GM19467 (cell line): Measurements from ENCODE around the gene MXI1.

Experiments
- ATAC-seq: cut with Tn5 transposase; IDR thresholded peaks from one replicate; pipeline ENCODE4 v1.9.1; 2021; ENCODE audit warnings: mild to moderate bottlenecking, moderate library complexity; ENCODE audit not compliant: unreplicated experiment

The MXI1 gene

DNA sequence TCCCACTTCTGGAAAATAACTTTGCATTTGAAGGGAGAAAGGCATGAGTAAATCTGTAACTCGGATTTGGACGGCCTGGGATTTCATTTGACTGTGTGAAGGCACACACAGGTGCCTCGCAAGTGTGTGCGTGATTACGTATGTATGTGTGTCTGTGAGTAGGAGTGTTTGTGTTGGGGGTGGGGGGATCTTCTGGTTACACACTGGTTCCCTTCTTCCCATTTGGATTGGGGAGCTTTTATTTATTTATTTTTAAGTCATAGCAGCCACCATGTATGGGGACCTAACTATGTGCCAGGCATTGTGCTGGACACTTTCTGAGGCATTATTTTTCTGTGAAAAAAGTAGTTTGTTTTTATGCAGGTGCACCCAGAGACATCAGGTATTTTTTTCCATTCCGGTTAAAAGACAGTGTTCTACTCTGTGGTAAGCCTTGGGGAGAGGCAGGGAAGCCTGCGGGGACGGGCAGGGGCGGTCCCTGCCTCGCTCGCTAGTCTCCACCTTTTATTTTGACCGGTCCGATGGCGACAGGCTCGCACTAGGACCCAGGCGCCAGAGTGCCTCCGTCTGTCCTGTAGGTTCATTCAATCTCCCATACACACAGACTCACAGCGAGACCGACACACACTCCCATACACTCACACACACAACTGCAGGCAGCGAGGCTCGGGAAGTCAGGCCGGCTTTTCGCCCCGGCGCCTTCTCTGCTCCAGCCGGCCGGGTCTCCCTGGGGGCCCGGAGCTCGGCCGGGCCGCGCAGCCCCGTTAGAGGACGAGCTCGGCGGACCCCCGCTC lies at the start of gene MXI1:
Gene MXI1 (plus strand): TSS at position 595 of the 794 bp plus-strand sequence. CDS start 204 bp downstream, outside the sequence.
- peak; percentile 48 for ATAC-seq

DNA sequence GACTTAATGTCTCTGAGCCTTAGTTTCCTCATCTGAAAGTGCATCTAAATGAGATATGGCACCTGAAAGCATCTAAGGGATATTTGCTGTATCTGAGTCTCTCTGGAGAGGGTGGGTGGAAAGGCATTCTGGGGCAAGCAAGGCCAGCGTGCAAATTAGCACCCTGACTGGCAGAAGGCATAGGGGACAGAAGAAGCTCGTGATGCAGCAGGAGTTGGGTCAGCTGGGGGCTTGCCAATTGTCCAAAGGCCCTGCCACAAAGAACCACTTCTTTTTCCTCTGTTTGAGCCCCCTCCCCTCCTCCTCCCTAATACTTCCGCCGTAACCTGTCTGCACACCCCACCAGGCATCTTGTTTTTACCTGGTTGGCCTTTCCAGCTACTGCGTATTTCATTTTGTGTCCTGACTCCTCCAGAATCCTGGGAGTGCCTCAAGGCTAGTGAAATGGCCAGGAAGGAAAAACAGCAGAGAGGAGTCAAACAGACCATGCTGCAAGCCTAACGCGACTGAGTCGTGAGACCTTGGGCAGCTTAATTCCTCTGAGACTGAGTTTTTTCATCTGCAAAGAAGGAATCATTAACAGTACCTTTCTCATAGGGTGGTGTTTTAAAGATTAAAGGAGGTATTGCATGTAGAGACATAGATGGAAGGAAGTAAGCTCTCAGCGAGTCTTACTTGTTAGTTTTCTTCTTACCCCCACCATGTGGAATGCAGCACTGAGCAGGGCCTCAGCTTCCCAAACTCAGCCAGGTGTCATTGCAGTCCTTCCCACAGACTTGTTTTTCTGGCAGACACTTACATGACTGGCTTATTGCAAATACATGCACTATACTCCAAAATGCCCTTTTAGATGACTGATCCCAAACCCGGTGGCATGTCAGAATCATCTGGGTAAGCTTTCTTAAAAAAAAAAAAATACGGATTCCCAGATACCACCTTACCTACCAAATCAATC lies 49.1 kb upstream of the MXI1 start:
- ATAC-seq = no peak

DNA sequence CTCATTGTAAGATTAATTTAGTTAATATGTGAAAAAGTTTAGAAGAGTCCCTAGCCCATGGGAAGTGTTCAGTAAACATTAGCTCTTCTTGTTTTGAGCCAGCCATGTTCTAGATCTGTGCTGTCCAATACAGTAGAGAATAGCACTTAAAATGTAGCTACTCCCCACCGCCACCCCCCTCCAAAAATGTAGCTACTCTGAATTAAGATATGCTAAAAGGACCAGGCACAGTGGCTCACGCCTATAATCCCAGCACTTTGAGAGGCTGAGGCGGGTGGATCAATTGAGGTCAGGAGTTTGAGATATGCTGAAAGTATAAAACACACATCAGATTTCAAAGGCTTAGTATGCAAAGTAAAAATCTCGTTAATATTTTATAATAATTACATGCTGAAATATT lies 47.3 kb upstream of the MXI1 start:
- ATAC-seq = no peak

DNA sequence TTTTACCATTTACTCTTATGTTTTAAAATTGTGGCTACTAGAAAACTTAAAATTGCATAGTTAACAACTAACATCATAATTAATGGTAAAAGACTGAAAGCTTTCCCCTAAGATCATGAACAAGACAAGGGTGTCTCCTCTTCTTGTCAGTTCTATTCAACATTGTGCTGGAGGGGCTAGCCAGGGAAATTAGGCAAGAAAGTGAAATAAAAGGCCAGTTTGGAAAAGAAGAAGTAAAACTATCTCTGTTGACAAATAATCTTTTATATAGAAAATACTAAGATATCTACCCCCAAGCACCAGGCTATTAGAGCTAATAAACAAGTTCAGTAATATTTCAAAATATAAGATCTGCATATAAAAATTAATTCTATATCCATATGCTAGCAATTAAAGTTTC lies 46.9 kb upstream of the MXI1 start:
- no peak for ATAC-seq

DNA sequence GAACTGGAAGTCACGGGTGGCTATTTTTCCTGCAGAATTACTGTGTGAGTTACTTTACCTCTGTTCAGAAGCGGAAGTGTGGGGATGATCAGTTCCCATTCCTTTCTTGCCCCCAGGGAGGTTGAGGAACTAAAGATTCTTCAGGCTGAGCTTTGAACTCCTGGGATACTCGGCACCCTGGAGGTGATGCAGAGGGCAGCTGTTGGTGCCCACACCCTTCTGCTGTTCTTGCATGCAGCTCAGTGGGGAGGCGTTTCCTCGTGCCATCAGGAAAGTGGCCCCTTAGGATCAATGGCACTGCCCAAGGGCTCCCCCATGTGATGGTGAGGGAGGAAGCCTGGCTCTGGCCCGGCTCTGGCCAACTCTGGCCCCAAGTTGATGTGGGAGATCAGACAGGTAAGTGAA lies 44.7 kb upstream of the MXI1 start:
- no peak for ATAC-seq

DNA sequence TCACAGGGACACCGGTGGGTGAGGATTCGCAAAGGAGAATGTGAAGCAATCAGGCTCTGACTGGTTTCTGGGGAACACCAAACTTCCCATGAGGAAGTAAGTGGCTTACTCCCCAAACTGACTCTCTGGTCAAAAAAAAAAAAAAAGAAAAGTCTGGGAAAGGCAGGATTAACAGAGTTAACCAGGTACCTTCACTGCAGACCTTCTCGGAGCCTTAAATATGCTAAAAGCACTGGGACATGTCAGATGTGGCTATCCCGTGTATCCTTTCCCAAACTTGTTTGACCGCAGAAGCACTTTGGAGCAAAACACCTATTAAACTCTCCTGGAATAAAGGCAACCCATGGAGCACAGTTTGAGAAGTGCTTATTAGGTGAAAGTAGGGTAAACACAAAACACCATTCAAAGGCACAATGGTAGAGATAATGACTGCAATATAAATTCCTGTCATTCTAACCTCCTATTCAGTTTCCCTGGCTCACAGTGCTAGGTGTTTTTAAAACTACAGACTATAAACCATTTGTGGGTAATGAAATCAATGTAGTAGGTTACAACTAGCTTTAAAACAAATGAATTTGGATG lies 44.1 kb upstream of the MXI1 start:
- ATAC-seq = no peak

DNA sequence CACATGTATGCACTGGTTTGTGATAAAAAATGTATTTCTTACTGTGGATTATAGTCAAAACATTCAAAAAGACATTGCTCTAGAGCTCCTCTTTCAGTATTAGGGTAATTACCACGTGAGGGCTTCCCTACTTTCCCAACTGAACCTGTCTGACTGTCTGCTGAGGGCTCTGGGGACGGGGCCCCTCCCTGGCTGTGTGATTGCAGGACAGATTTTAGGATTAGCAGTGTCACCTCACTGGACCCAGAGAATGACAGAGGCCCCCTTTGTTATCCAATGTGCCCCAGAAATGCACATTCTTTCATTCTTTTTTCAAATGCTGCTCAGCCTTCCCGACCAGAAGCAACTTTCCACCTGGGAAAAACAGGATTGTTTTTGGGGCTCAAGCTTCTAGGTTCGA lies 43.6 kb upstream of the MXI1 start:
- no peak for ATAC-seq

DNA sequence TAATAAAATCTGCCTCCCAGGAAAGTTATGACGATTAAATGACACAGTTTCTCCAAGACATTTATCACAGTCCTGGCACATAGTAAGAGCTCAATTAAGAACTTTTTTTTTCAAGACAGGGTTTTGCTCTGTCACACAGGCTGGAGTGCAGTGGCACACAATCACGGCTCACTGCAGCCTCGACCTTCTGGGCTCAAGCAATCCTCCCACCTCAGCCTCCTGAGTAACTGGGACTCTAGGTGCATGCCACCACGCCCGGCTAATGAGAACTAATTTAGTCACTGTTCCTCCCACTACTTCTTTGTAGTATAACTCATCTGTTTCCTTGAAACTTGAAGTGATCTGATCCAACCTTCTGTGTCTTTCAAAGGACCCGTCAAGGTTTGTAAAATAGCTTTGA lies 42.2 kb upstream of the MXI1 start:
- no peak for ATAC-seq

DNA sequence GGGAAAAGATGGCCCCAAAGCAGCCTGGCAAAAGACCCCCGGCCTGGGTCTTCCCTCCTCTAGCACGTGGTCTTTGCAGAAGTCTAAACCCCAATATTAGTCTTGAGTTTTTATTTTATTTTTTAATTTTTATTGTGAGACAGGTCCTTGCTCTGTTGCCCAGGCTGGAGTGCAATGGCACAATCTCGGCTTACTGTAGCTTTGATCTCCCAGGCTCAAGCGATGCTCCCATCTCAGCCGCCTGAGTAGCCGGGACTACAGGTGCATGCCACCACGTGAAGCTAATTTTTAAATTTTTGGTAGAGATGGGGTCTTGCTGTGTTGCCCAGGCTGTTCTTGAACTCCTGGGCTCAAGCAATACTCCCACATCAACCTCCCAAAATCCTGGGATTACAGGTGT lies 40.3 kb upstream of the MXI1 start:
- ATAC-seq = no peak

DNA sequence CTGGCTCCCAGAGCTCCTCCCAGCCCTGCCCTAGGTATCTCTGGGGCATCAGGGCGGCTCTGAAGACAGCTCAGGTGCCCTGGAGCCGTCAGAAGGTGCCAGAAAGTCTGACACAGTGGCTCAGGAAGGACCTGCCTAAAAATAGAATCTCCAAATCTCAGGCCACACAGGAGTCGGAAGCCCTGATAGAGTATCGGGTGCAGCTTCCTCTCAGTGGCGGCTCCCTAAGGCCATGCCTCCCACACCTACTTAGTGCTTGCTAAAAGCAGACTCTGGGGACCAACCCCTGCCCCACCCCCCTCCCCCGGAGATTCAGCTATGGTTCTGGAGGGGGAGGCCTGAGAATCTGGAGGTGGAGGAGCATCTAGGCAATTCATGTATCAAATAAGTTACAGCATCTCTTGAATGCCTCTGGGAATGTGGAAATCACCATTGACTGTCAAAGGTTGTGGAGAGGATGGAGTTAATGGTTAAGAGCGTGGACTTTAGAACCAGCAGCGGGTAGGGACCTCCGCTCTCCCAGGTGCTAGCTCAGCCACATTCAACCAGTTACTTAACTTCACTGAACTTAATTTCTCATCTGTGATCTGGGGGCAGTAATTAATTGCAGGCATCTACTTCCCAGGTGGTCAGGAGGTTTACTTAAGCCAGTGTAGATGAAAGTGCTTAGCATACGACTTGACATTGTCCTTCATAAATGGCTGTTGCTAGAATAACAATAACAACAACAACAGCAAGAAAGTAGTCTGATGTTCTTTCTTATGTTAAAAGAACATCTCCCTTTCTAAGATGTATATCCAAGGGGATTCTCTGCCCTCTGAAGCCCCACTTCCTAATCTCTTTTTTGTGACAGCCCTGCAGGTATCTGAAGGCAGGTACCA lies 38.6 kb upstream of the MXI1 start:
- ATAC-seq = no peak

DNA sequence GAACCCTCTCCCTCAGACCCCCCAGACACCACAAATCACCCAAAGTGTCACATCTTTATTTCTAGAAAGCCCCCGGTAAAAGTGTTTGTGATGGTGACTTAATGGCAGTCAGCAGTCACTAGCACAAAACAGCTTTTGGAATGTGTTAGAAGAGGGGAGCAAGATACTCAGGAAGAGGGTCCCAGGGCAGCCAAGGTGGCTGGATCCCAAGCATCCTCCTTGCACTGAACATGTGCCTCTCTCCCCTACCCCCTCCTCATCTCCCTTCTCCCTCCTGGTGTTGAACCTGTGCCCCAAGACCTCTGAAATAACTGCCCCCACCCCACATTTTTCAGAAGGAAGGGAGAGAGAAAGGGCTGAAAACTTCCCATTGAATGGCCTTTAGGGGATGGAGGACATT lies 37.8 kb upstream of the MXI1 start:
- ATAC-seq = no peak

DNA sequence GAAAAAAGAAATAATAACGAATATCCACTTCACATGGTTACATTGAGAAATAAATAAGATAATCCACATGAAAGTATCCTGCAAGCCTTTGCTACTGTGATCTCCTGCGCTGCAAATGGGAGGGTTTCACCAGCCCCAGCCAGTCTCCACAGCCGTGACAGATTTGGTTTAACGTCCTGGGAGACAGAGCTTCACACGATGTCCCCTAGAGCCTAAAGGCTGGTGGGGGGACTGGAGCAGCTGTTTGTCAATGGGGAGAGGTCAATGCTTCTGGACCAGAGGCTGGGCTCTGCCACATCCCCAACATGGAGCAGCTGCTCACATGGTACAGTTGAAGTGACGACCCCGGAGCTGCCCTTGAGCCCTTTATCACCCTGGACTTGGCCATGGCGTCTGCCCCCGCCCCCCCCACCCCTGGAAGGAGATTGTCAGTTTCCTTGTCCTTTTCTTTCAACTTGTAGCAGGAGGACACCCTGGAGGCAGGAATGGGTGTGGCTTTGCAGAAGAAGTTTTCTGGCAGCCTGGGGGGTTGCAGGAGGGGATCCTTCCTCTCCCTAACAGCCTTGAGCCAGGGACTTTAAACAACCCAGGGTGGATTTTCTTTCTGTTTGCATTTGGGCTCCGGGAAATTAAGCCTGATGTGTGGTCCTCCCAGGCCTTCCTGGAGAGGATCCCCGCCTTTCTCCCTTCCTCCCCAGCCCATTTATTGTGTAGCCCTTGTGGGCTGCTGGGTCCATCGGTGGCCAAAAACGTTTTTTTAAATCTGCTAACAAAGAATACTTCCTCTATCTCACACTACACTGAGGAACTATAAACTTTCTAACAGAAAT lies 37.0 kb upstream of the MXI1 start:
- ATAC-seq = no peak

DNA sequence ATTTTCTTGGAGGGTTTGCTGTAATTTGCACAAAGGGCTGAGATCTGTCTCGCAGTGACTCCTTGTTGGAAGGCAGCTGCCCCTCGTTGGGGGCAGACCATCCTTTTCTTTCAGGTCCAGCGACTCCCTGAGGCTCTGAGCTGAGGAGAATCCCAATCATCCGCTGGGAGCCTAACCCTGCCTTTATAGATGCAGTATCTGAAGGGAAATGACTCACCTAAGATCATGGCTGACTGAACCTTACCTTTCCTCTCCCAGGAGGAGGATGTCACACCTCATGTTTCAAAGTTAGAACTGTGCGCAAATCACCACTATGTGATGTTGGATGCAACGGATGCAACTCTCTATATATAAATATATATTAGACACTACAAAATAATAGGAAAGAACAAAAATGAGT lies 36.4 kb upstream of the MXI1 start:
- ATAC-seq = no peak

DNA sequence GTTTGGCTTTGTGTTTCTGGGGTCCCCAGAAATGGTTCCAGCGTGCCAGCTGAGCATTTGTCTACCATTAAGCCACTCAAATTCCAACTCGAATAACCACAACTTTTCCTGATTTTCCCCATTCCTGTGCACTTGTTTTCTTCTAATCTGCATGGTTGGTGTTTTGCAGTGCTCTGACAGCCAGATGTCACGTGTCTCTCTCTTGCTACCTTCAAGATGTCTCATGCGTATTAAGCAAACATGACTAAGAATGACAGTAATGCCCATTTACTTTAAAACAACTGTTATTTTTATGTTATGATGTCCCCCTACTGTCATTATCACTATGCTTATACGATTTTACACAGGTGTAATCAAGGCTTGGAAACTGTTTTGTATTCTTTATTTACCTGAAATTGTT lies 35.2 kb upstream of the MXI1 start:
- no peak for ATAC-seq

DNA sequence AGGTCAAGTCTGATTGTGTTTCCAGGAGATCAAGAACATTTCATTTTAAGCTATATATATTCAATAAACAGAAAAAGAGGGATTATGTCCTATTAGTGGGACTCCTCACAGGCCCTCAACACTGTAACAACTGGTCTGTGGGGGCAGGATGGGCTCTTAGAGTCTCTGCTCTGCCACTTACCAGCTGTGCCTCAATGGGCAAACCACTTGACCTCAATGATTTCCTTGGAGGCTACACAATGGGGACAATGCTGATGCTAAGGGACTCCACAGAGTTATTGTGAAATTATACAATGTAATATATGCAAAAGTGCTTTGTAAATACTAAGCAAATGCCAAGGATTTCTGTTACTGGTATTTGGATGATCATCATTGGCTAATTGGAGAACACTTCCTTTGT lies 33.2 kb upstream of the MXI1 start:
- no peak for ATAC-seq

DNA sequence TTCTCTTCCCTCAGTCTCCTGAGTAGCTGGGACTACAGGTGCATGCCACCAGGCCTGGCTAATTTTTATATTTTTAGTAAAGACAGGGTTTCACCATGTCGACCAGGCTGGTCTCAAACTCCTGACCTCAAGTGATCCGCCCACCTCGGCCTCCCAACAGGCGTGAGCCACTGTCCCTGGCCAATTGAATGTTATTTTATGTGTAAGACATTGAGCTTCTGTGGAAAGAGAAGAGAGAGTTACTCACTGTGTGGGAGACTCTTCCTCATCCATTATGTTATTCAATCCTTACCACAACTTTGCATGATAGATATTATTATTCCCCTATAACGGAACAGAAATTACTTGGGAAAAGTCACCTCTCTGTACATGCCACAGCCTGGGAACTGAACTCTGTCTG lies 32.6 kb upstream of the MXI1 start:
- ATAC-seq = no peak

DNA sequence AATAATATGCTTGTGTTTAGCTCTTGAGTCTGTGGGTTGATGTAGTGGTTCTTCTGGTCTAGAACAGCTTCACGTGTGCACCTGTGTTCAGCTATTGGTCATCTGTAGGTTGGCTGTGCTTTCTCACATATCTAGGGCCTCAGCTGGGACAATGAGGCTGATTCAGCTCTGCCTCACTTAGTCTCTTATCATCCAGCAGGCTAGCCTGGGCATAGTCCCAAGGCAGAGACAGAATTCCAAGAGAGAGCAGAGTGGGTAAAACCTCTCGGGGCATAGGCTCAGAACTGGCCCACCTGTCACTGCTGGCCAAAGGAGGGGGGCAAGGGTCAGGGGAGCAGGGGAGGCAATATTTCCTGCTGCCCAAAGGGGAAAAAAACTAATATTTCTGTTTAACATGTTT lies 32.0 kb upstream of the MXI1 start:
- no peak for ATAC-seq

DNA sequence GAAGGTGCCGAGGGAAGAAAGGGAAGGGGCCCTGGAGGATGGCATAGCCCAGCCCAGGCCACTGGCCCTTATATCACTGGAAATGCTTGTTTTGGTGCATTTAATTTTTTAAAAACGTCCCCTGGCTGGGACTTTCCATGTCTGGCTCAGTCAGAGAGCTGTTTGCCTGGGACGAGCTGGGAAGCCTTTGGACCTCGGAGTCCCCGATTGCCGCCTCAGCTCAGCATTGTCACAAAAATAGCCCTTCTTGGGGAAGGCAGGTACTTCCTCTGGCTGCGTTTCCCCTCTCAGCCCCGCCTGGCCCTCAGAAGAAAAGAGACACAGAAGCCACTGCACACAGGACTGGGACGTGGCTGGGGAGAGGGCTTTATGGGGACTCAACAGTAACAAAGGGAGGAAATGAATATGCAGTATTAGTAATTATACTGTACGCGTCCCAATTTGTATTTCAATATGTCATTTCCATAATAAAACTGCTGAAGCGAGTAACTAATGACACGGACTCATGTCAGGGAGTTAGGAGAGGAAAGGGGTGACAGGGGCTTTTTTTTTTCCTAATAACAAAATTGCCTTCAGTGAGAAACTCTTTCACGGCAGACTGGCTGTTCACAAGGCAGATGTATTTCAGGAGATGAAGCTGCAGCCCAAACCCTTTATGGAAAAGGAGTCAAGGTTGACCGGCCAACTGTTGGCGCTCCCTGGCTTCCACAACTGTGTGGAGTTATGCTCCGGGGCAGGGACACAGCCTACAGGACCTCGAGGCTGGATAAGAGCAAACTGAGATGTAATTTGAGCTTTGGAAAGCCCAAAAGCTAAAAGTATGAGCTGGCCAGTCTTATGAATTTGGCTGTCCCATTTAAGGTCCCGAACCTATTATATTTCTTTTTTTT lies 31.0 kb upstream of the MXI1 start:
- ATAC-seq = no peak

DNA sequence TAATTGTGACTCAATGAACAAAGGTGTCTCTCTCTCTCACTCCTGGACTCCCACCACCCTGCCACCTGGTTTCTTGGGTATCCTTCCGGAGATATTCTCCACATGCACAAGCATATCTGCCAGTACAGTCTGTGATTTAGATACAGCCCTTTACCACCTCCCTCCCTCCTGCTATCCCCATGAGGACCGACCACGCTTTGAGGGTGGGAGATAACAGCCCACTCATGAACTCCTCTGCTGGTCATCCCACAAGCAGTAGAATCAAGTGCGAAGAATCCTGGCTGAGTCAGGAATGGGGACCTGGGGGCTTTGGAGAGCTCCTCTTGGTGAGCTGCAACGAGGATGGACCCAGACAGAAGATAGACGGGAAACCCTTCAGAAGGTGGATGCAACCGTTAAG lies 28.2 kb upstream of the MXI1 start:
- no peak for ATAC-seq
